Measurements from ENCODE around the gene ACKR1.

GRCh38 chr1:159206110-159206509 is 1.4 kb downstream of the ACKR1 start:
- TF ChIP-seq CTCF (conservative IDR thresholded peaks at IDR 0.05 in 1 of 2, IDR thresholded peaks at IDR 0.05 in 1 of 2; ENCODE audit: extremely low read depth in 1 of 2, insufficient read depth in 1 of 2, low read depth in 1 of 2, low read length in 2 of 2) (no peak), EZH2 (IDR thresholded peaks at IDR 0.05; ENCODE audit: borderline replicate concordance, low read length) (no peak)
